IPS-NIHi7 (cell line): ENCODE results near the gene APPBP2.
A peak's percentile ranks its signal among the peaks of the same experiment; 100 is the strongest.
"Not testable (repeated sequence)": the region's sequence is repeated elsewhere in the genome, so short reads cannot be mapped to it uniquely, and the experiment has no call there.

Source experiments
- DNase-seq: peaks from one replicate; pipeline ENCODE4 v3.0.0; 2012; ENCODE audit warnings: mixed read lengths; ENCODE audit errors: extremely low spot score

The APPBP2 gene

GRCh38 chr17:60433021-60433997 lies 92.7 kb downstream of the APPBP2 start:
- not testable (repeated sequence) for DNase-seq

- not testable (repeated sequence) for DNase-seq
Observed at GRCh38 chr17:60430561-60430960, 95.5 kb downstream of the APPBP2 start.

- not testable (repeated sequence) for DNase-seq
Observed at GRCh38 chr17:60428491-60428890, 97.6 kb downstream of the APPBP2 start.

- no peak for DNase-seq
Observed at GRCh38 chr17:60426596-60426995, 99.4 kb downstream of the APPBP2 start.

- DNase-seq, result no peak
Observed at GRCh38 chr17:60425626-60426025, 100.4 kb downstream of the APPBP2 start.

- DNase-seq, result no peak
Observed at GRCh38 chr17:60423865-60424264, 102.2 kb downstream of the APPBP2 start.

- DNase-seq, result no peak
Observed at GRCh38 chr17:60422162-60422665, 103.8 kb downstream of the APPBP2 start, which contains the start of gene CHCT1. Gene CHCT1 (plus strand): TSS chr17:60422489. CDS start chr17:60422593, 104 bp downstream.

GRCh38 chr17:60421273-60422161 lies 104.5 kb downstream of the APPBP2 start:
- peak; percentile 92 for DNase-seq

- DNase-seq, result not testable (repeated sequence)
Observed at GRCh38 chr17:60419875-60420274, 106.2 kb downstream of the APPBP2 start.

GRCh38 chr17:60419003-60419402 lies 107.0 kb downstream of the APPBP2 start:
- DNase-seq, result not testable (repeated sequence)

GRCh38 chr17:60416368-60416925 lies 109.6 kb downstream of the APPBP2 start:
- DNase-seq, result no peak

GRCh38 chr17:60415146-60415545 lies 110.9 kb downstream of the APPBP2 start:
- no peak for DNase-seq

GRCh38 chr17:60412701-60413100 lies 113.3 kb downstream of the APPBP2 start:
- no peak for DNase-seq

- no peak for DNase-seq
Observed at GRCh38 chr17:60410001-60410400, 116.0 kb downstream of the APPBP2 start.

- DNase-seq, result no peak
Observed at GRCh38 chr17:60406887-60407286, 119.2 kb downstream of the APPBP2 start.

GRCh38 chr17:60403962-60404361 lies 122.1 kb downstream of the APPBP2 start:
- no peak for DNase-seq

- no peak for DNase-seq
Observed at GRCh38 chr17:60403523-60403810, 122.6 kb downstream of the APPBP2 start.

GRCh38 chr17:60401819-60402218 lies 124.2 kb downstream of the APPBP2 start:
- DNase-seq, result no peak

- no peak for DNase-seq
Observed at GRCh38 chr17:60398227-60398959, 127.6 kb downstream of the APPBP2 start.

- DNase-seq, result no peak
Observed at GRCh38 chr17:60396412-60396811, 129.6 kb downstream of the APPBP2 start.

- DNase-seq, result no peak
Observed at GRCh38 chr17:60395508-60396065, 130.5 kb downstream of the APPBP2 start.
